ENCODE data around the gene PLXNB2. TPM values are rescaled to one million over a fixed set of nuclear protein-coding genes. Genes with fewer than 3 reads are reported as not detected.
"Not testable (repeated sequence)": the region's sequence is repeated elsewhere in the genome, so short reads cannot be mapped to it uniquely, and the experiment has no call there.

Gene PLXNB2
- total RNA-seq, 4 donors from 2014 or later, result 44.7 to 208 (median 126) TPM

GRCh38 chr22:50326225-50326955 lies 18.9 kb upstream of the PLXNB2 start:
- no peaks in the 10 kb centered on the region for H3K36me3 ChIP-seq
- peak overlapping the region; percentile 68 to 89 for H3K27ac ChIP-seq
- TF ChIP-seq CTCF (IDR thresholded peaks at IDR 0.05) (no peak), POLR2A (IDR thresholded peaks at IDR 0.05) (no peak)
- no peaks in the 10 kb centered on the region for H3K27me3 ChIP-seq
- H3K9me3 ChIP-seq, result no peaks in the 10 kb centered on the region
- intact Hi-C loops (cut with DNase I; ENCODE audit: low total_unique reads), result no loop called here
- no peak for DNase-seq
- H3K4me1 ChIP-seq, result peaks cover 0 to 7% of the 10 kb centered on the region in 2 donors
- peak overlapping the region; percentile 43 to 97 for H3K4me3 ChIP-seq

- H3K4me1 ChIP-seq, result peaks cover 0 to 7% of the 10 kb centered on the region in 2 donors
- no peaks in the 10 kb centered on the region for H3K9me3 ChIP-seq
- H3K27ac ChIP-seq, result no peak overlapping the region
- H3K36me3 ChIP-seq, result no peaks in the 10 kb centered on the region
- no peak overlapping the region for H3K4me3 ChIP-seq
- DNase-seq, result no peak
- intact Hi-C loops (cut with DNase I; ENCODE audit: low total_unique reads), result loop anchor here (2.0 kb wide), 1 partner anchor 47 kb away; no protein-coding TSS in a partner anchor
- H3K27me3 ChIP-seq, result no peaks in the 10 kb centered on the region
- TF ChIP-seq POLR2A (IDR thresholded peaks at IDR 0.05), result no peak
- no peak for TF ChIP-seq CTCF (IDR thresholded peaks at IDR 0.05)
These were observed 18.2 kb upstream of the PLXNB2 start for GRCh38 chr22:50325444-50326224.

- intact Hi-C loops (cut with DNase I; ENCODE audit: low total_unique reads), result loop anchor here (2.0 kb wide), 1 partner anchor 45 kb away; no protein-coding TSS in a partner anchor
- DNase-seq, result no peak
- no peaks in the 10 kb centered on the region for H3K9me3 ChIP-seq
- peaks cover 0 to 7% of the 10 kb centered on the region in 2 donors for H3K4me1 ChIP-seq
- TF ChIP-seq POLR2A (IDR thresholded peaks at IDR 0.05) (no peak), CTCF (IDR thresholded peaks at IDR 0.05) (no peak)
- H3K27ac ChIP-seq, result no peak overlapping the region
- H3K4me3 ChIP-seq, result no peak overlapping the region
- no peaks in the 10 kb centered on the region for H3K27me3 ChIP-seq
- H3K36me3 ChIP-seq, result no peaks in the 10 kb centered on the region
These were observed 16.5 kb upstream of the PLXNB2 start for GRCh38 chr22:50323900-50324299.

GRCh38 chr22:50322382-50323104 lies 15.1 kb upstream of the PLXNB2 start:
- H3K27me3 ChIP-seq; intact Hi-C loops (cut with DNase I; ENCODE audit: low total_unique reads); H3K27ac ChIP-seq; H3K4me1 ChIP-seq; H3K36me3 ChIP-seq; H3K4me3 ChIP-seq; H3K9me3 ChIP-seq; DNase-seq: not testable (repeated sequence)

GRCh38 chr22:50320671-50321325 lies 13.4 kb upstream of the PLXNB2 start:
- intact Hi-C loops (cut with DNase I; ENCODE audit: low total_unique reads), result no loop called here

More at GRCh38 chr22:50320671-50321325, 13.4 kb upstream of the PLXNB2 start:
- H3K4me3 ChIP-seq, result no peak overlapping the region
- no peaks in the 10 kb centered on the region for H3K27me3 ChIP-seq
- H3K27ac ChIP-seq, result no peak overlapping the region
- no peaks in the 10 kb centered on the region for H3K4me1 ChIP-seq
- no peaks in the 10 kb centered on the region for H3K36me3 ChIP-seq
- H3K9me3 ChIP-seq, result no peaks in the 10 kb centered on the region
- TF ChIP-seq CTCF (IDR thresholded peaks at IDR 0.05) (no peak), POLR2A (IDR thresholded peaks at IDR 0.05) (no peak)
- DNase-seq, result no peak
